Neural cell (in vitro differentiated cells): ENCODE measurements around the gene TFDP2. TPM values are rescaled to one million over a fixed set of nuclear protein-coding genes. Genes with fewer than 3 reads are reported as not detected.

Experiments
- H2AFZ ChIP-seq: fragments of 200-600, 300-800 bp; sonication (generic), shearing (Covaris generic); 2 replicates; pipeline ENCODE4 v1.6.0; 2014; ENCODE audit warnings: low read depth, mild to moderate bottlenecking, antibody characterized with exemption, low read length, moderate library complexity
- H3F3A ChIP-seq: fragments of 200-600 bp; shearing (Covaris generic); 2 replicates; pipeline ENCODE4 v1.6.1; 2016; ENCODE audit warnings: mild to moderate bottlenecking, moderate library complexity, mixed read lengths, antibody characterized with exemption, low read length; ENCODE audit not compliant: insufficient read depth, poor library complexity, severe bottlenecking
- H3K27ac ChIP-seq: fragments of 200-600, 300-800 bp; sonication (generic), shearing (Covaris generic); 2 replicates; pipeline ENCODE4 v1.5.1; 2014; ENCODE audit warnings: mild to moderate bottlenecking, low read length, moderate library complexity
- H3K27me3 ChIP-seq: fragments of 300-800, 200-600 bp; sonication (generic), shearing (Covaris generic); 2 replicates; pipeline ENCODE4 v1.6.0; 2014; ENCODE audit warnings: mild to moderate bottlenecking, low read depth, low read length, moderate library complexity; ENCODE audit not compliant: insufficient read depth
- H3K36me3 ChIP-seq: fragments of 300-800, 200-600 bp; sonication (generic), shearing (Covaris generic); 2 replicates; pipeline ENCODE4 v1.5.1; 2014; ENCODE audit warnings: mild to moderate bottlenecking, antibody characterized with exemption, low read length, moderate library complexity; ENCODE audit not compliant: insufficient read depth
- H3K4me2 ChIP-seq: fragments of 300-800, 200-600 bp; sonication (generic), shearing (Covaris generic); 2 replicates; pipeline ENCODE4 v1.6.0; 2014; ENCODE audit warnings: mild to moderate bottlenecking, low read length
- H3K4me3 ChIP-seq: fragments of 300-800, 200-600 bp; sonication (generic), shearing (Covaris generic); 2 replicates; pipeline ENCODE4 v1.5.1; 2014; ENCODE audit warnings: mild to moderate bottlenecking, low read length, moderate library complexity
- H3K79me2 ChIP-seq: fragments of 200-600 bp; shearing (Covaris generic); replicated peaks from 2 replicates; pipeline ENCODE4 v1.6.0; 2014; ENCODE audit warnings: mild to moderate bottlenecking, low read length, moderate library complexity; ENCODE audit not compliant: insufficient read depth
- H3K9ac ChIP-seq: fragments of 300-800, 200-600 bp; sonication (generic), shearing (Covaris generic); 2 replicates; pipeline ENCODE4 v1.6.1; 2016; ENCODE audit warnings: mild to moderate bottlenecking, low read length, mixed read lengths
- H3K9me2 ChIP-seq: fragments of 200-600 bp; shearing (Covaris generic); 2 replicates; pipeline ENCODE4 v1.6.1; 2016; ENCODE audit warnings: mild to moderate bottlenecking, low read length, mixed read lengths; ENCODE audit not compliant: insufficient read depth
- H3K9me3 ChIP-seq: fragments of 200-600, 300-800 bp; sonication (generic), shearing (Covaris generic); 2 replicates; pipeline ENCODE4 v1.6.1; 2016; ENCODE audit warnings: mild to moderate bottlenecking, mixed run types, low read length, moderate library complexity, mixed read lengths
- H4K20me1 ChIP-seq: fragments of 200-600 bp; shearing (Covaris generic); 2 replicates; pipeline ENCODE4 v1.6.1; 2016; ENCODE audit warnings: mild to moderate bottlenecking, mixed run types; ENCODE audit not compliant: insufficient read depth
- CTCF ChIP-seq: fragments of 450-650 bp; IDR thresholded peaks from 2 replicates; pipeline ENCODE4 v1.5.1; 2014; ENCODE audit warnings: antibody characterized with exemption, mild to moderate bottlenecking, moderate library complexity; ENCODE audit not compliant: poor library complexity, severe bottlenecking
- EP300 ChIP-seq: fragments of 450-650 bp; conservative IDR thresholded peaks from 2 replicates; pipeline ENCODE4 v1.6.1; 2014; ENCODE audit warnings: antibody characterized with exemption, mild to moderate bottlenecking, moderate library complexity; ENCODE audit not compliant: poor library complexity, severe bottlenecking
- EZH2 ChIP-seq: fragments of 200-600, 300-800 bp; shearing (Covaris generic), sonication (generic); IDR thresholded peaks from 2 replicates; pipeline ENCODE4 v1.6.1; 2014; ENCODE audit warnings: antibody characterized with exemption, low read length, borderline replicate concordance, mild to moderate bottlenecking; ENCODE audit not compliant: insufficient read depth, poor library complexity, severe bottlenecking
- MXI1 ChIP-seq: fragments of 450-650 bp; conservative IDR thresholded peaks from 2 replicates; pipeline ENCODE4 v1.6.1; 2014; ENCODE audit warnings: antibody characterized with exemption, mild to moderate bottlenecking; ENCODE audit not compliant: poor library complexity, severe bottlenecking
- POLR2AphosphoS5 ChIP-seq: IDR thresholded peaks from 2 replicates; pipeline ENCODE4 v1.6.1; 2012
- RAD21 ChIP-seq: fragments of 450-650 bp; conservative IDR thresholded peaks from 2 replicates; pipeline ENCODE4 v1.6.1; 2014; ENCODE audit warnings: antibody characterized with exemption, mild to moderate bottlenecking, moderate library complexity
- REST ChIP-seq: IDR thresholded peaks from 2 replicates; pipeline ENCODE4 v1.6.1; 2012; ENCODE audit warnings: borderline replicate concordance
- SMC3 ChIP-seq: fragments of 450-650 bp; conservative IDR thresholded peaks from 2 replicates; pipeline ENCODE4 v1.6.1; 2014; ENCODE audit warnings: antibody characterized with exemption, mild to moderate bottlenecking, moderate library complexity; ENCODE audit not compliant: poor library complexity
- TAF1 ChIP-seq: IDR thresholded peaks from 2 replicates; pipeline ENCODE4 v1.6.1; 2012; ENCODE audit warnings: low read depth
- polyA plus RNA-seq: library from polyadenylated mRNA; depleted of rRNA; stranded (reverse); fragments of >200 nt; gene quantifications from 2 replicates; pipeline ENCODE4 v1.2.3, GENCODE V29; 2014

The TFDP2 gene
- polyA plus RNA-seq, 1 donor from 2014 or later: 17.0 TPM

GRCh38 chr3:141963301-141963700 is 186.0 kb downstream of the TFDP2 start:
- TF ChIP-seq CTCF: no peak
- TF ChIP-seq POLR2AphosphoS5: no peak
- TF ChIP-seq SMC3: no peak
- TF ChIP-seq TAF1: no peak
- no peak for TF ChIP-seq EZH2
- TF ChIP-seq RAD21: no peak
- TF ChIP-seq EP300: no peak
- no peak for TF ChIP-seq REST
- no peak for TF ChIP-seq MXI1
- Histone ChIP-seq H2AFZ (no peak overlapping the region), H3K4me3 (no peak overlapping the region), H4K20me1 (no peaks in the 10 kb centered on the region), H3K9me2 (no peaks in the 10 kb centered on the region), H3K36me3 (peaks cover 9% of the 10 kb centered on the region), H3K4me2 (no peak overlapping the region), H3K9me3 (no peaks in the 10 kb centered on the region), H3K79me2 (no peaks in the 10 kb centered on the region), H3K27ac (no peak overlapping the region), H3K9ac (no peak overlapping the region), H3K27me3 (no peaks in the 10 kb centered on the region), H3F3A (no peaks in the 10 kb centered on the region)

- Histone ChIP-seq H3K9me3 (no peaks in the 10 kb centered on the region), H3K4me3 (no peak overlapping the region), H3K9ac (no peak overlapping the region), H3K27ac (no peak overlapping the region), H4K20me1 (no peaks in the 10 kb centered on the region), H3K79me2 (no peaks in the 10 kb centered on the region), H3F3A (no peaks in the 10 kb centered on the region), H3K9me2 (no peaks in the 10 kb centered on the region), H3K27me3 (no peaks in the 10 kb centered on the region), H3K36me3 (peaks cover 10% of the 10 kb centered on the region), H3K4me2 (no peak overlapping the region), H2AFZ (no peak overlapping the region)
- no peak for TF ChIP-seq MXI1
- TF ChIP-seq POLR2AphosphoS5: no peak
- TF ChIP-seq REST: no peak
- no peak for TF ChIP-seq EZH2
- TF ChIP-seq CTCF: no peak
- TF ChIP-seq TAF1: no peak
- TF ChIP-seq EP300: no peak
- TF ChIP-seq RAD21: no peak
- no peak for TF ChIP-seq SMC3
Observed at GRCh38 chr3:141960731-141961130, 188.6 kb downstream of the TFDP2 start.
